H9 (cell line): ENCODE measurements around the gene GDPGP1. TPM values are rescaled to one million over a fixed set of nuclear protein-coding genes. Genes with fewer than 3 reads are reported as not detected.

Experiments
- DNase-seq: peaks from one replicate; pipeline ENCODE4 v3.0.0-alpha.2; 2017
- H2AFZ ChIP-seq: one replicate; pipeline ENCODE4 v1.6.1; 2013; ENCODE audit warnings: mild to moderate bottlenecking, low read length, control low read depth, moderate library complexity
- H2AK5ac ChIP-seq: 2 replicates; pipeline ENCODE4 v1.6.1; 2013; ENCODE audit warnings: low read length, control low read depth, mixed read lengths; ENCODE audit not compliant: insufficient read length
- H2BK120ac ChIP-seq: one replicate; pipeline ENCODE4 v1.6.1; 2013; ENCODE audit warnings: low read depth, mild to moderate bottlenecking, low read length, control low read depth, inconsistent platforms; ENCODE audit not compliant: poor library complexity, severe bottlenecking
- H2BK12ac ChIP-seq: 2 replicates; pipeline ENCODE4 v1.6.1; 2013; ENCODE audit warnings: low read length, control low read depth, mixed read lengths, low read depth; ENCODE audit not compliant: insufficient read length
- H2BK15ac ChIP-seq: 2 replicates; pipeline ENCODE4 v1.6.1; 2013; ENCODE audit warnings: low read depth, low read length, control low read depth
- H2BK20ac ChIP-seq: one replicate; pipeline ENCODE4 v1.6.1; 2013; ENCODE audit warnings: low read depth, mild to moderate bottlenecking, low read length, control low read depth, inconsistent platforms; ENCODE audit not compliant: poor library complexity, severe bottlenecking
- H2BK5ac ChIP-seq: 2 replicates; pipeline ENCODE4 v1.6.1; 2013; ENCODE audit warnings: low read length, control low read depth, mixed read lengths; ENCODE audit not compliant: insufficient read length
- H3K14ac ChIP-seq: 2 replicates; pipeline ENCODE4 v1.6.1; 2013; ENCODE audit warnings: low read length, control low read depth; ENCODE audit not compliant: insufficient read depth
- H3K18ac ChIP-seq: 2 replicates; pipeline ENCODE4 v1.6.1; 2013; ENCODE audit warnings: low read depth, mild to moderate bottlenecking, mixed read lengths, low read length, control low read depth; ENCODE audit not compliant: insufficient read length
- H3K23ac ChIP-seq: 2 replicates; pipeline ENCODE4 v1.6.1; 2013; ENCODE audit warnings: low read length, control low read depth, mixed read lengths, low read depth; ENCODE audit not compliant: insufficient read length
- H3K23me2 ChIP-seq: 2 replicates; pipeline ENCODE4 v1.6.1; 2013; ENCODE audit warnings: low read depth, mild to moderate bottlenecking, mixed read lengths, low read length, control low read depth; ENCODE audit not compliant: insufficient read length, poor library complexity, severe bottlenecking
- H3K27ac ChIP-seq: 2 replicates; pipeline ENCODE4 v1.5.1; 2013; ENCODE audit warnings: low read length, control low read depth, mixed read lengths, low read depth; ENCODE audit not compliant: insufficient read length
- H3K27me3 ChIP-seq: 2 replicates; pipeline ENCODE4 v1.6.1; 2013; ENCODE audit warnings: low read length, control low read depth, inconsistent platforms; ENCODE audit not compliant: insufficient read depth
- H3K4ac ChIP-seq: 2 replicates; pipeline ENCODE4 v1.6.1; 2013; ENCODE audit warnings: low read depth, mild to moderate bottlenecking, control low read depth, inconsistent platforms, low read length, moderate library complexity
- H3K4me1 ChIP-seq: 2 replicates; pipeline ENCODE4 v1.6.1; 2013; ENCODE audit warnings: low read length, control low read depth, inconsistent platforms; ENCODE audit not compliant: insufficient read depth
- H3K4me2 ChIP-seq: 2 replicates; pipeline ENCODE4 v1.6.1; 2013; ENCODE audit warnings: low read length, control low read depth, mixed read lengths; ENCODE audit not compliant: insufficient read length, insufficient read depth
- H3K56ac ChIP-seq: 2 replicates; pipeline ENCODE4 v1.6.1; 2013; ENCODE audit warnings: low read depth, mild to moderate bottlenecking, mixed read lengths, low read length, control low read depth; ENCODE audit not compliant: insufficient read length
- H3K79me1 ChIP-seq: 2 replicates; pipeline ENCODE4 v1.6.1; 2013; ENCODE audit warnings: low read depth, mild to moderate bottlenecking, moderate library complexity, low read length, control low read depth, inconsistent platforms; ENCODE audit not compliant: insufficient read depth, poor library complexity, severe bottlenecking
- H3K79me2 ChIP-seq: 2 replicates; pipeline ENCODE4 v1.6.1; 2013; ENCODE audit warnings: low read length, control low read depth, inconsistent platforms; ENCODE audit not compliant: insufficient read depth
- H3K9ac ChIP-seq: 2 replicates; pipeline ENCODE4 v1.6.1; 2013; ENCODE audit warnings: low read length, control low read depth, mixed read lengths; ENCODE audit not compliant: insufficient read length; ENCODE audit errors: extremely low read depth
- H3K9me3 ChIP-seq: one replicate; pipeline ENCODE4 v1.6.1; 2013; ENCODE audit warnings: low read depth, low read length, inconsistent platforms; ENCODE audit not compliant: control insufficient read depth
- H3T11ph ChIP-seq: one replicate; pipeline ENCODE4 v1.6.1; 2013; ENCODE audit warnings: mild to moderate bottlenecking, low read length, control low read depth, inconsistent platforms
- H4K20me1 ChIP-seq: one replicate; pipeline ENCODE4 v1.6.1; 2013; ENCODE audit not compliant: control insufficient read depth, insufficient read length, insufficient read depth
- H4K5ac ChIP-seq: 2 replicates; pipeline ENCODE4 v1.6.1; 2013; ENCODE audit warnings: low read depth, mild to moderate bottlenecking, mixed read lengths, low read length, control low read depth; ENCODE audit not compliant: insufficient read length
- H4K8ac ChIP-seq: replicated peaks from 2 replicates; pipeline ENCODE4 v1.6.1; 2013; ENCODE audit warnings: low read length, control low read depth, mixed read lengths, low read depth; ENCODE audit not compliant: insufficient read length
- H4K91ac ChIP-seq: 2 replicates; pipeline ENCODE4 v1.6.1; 2013; ENCODE audit warnings: low read depth, mild to moderate bottlenecking, moderate library complexity, mixed read lengths, low read length, control low read depth; ENCODE audit not compliant: insufficient read length
- H3K27ac Mint-ChIP-seq, 3 experiments: 2 replicates in 2 of 3; 3 replicates in 1 of 3; pipeline ENCODE4 v1.8.0; 2020 to 2021; ENCODE audit warnings: mixed read lengths in 3 of 3, mild to moderate bottlenecking in 1 of 3, moderate library complexity in 1 of 3
- H3K27me3 Mint-ChIP-seq: 2 replicates; pipeline ENCODE4 v1.8.0; 2021; ENCODE audit warnings: low read depth, mild to moderate bottlenecking, moderate library complexity, mixed read lengths
- H3K36me3 Mint-ChIP-seq, 3 experiments: 2 replicates in 2 of 3; 3 replicates in 1 of 3; pipeline ENCODE4 v1.8.0; 2020 to 2021; ENCODE audit warnings: low read depth in 3 of 3, mixed read lengths in 3 of 3; ENCODE audit not compliant: insufficient read depth in 1 of 3
- H3K4me1 Mint-ChIP-seq, 2 experiments: 2 replicates each; pipeline ENCODE4 v1.8.0; 2020; ENCODE audit warnings: mixed read lengths in 2 of 2
- H3K4me3 Mint-ChIP-seq, 2 experiments: 2 replicates in 1 of 2; 3 replicates in 1 of 2; pipeline ENCODE4 v1.8.0; 2020 to 2021; ENCODE audit warnings: mild to moderate bottlenecking in 2 of 2, mixed read lengths in 2 of 2, moderate library complexity in 1 of 2
- H3K9me3 Mint-ChIP-seq, 2 experiments: 2 replicates in 1 of 2; 3 replicates in 1 of 2; pipeline ENCODE4 v1.8.0; 2020; ENCODE audit warnings: mild to moderate bottlenecking in 2 of 2, mixed read lengths in 2 of 2, moderate library complexity in 1 of 2
- CTCF ChIP-seq: fragments of 200-600 bp; sonication (generic); conservative IDR thresholded peaks from 3 replicates; pipeline ENCODE4 v1.8.0; 2021; ENCODE audit warnings: antibody characterized with exemption, mild to moderate bottlenecking
- WGBS: extraction: QIAGEN DNeasy Blood & Tissue Kit; methylation state at CpG from one replicate; pipeline ENCODE4 v1.1.7; 2013; ENCODE audit warnings: missing lambda C conversion rate, low lambda C conversion rate, mixed read lengths; ENCODE audit not compliant: insufficient read length; ENCODE audit errors: extremely low coverage; 5-methylcytosine and 5-hydroxymethylcytosine counted together
- total RNA-seq: library from RNA; stranded (reverse); gene quantifications from 2 replicates; pipeline ENCODE4 v1.2.1, GENCODE V29; 2021

Gene GDPGP1
- total RNA-seq, 1 experiment from 2014 or later = 6.7 TPM

GRCh38 chr15:90200534-90201129, 33.4 kb upstream of the GDPGP1 start:
- no peak overlapping the region for H2AK5ac ChIP-seq
- peak overlapping the region; percentile 31 for H3K4me2 ChIP-seq
- H3K23ac ChIP-seq = no peak overlapping the region
- H3T11ph ChIP-seq = no peak overlapping the region
- H3K23me2 ChIP-seq = peaks cover 13% of the 10 kb centered on the region
- no peak overlapping the region for H4K5ac ChIP-seq
- H3K4me1 ChIP-seq = peaks cover 6% of the 10 kb centered on the region; the same call in 1 of the 2 replicates
- no peak overlapping the region for H4K8ac ChIP-seq
- H2BK12ac ChIP-seq = no peak overlapping the region
- TF ChIP-seq CTCF = no peak
- no peak for DNase-seq
- no peak overlapping the region for H3K27ac ChIP-seq
- H2AFZ ChIP-seq = no peak overlapping the region
- no peak overlapping the region for H3K14ac ChIP-seq
- H3K9me3 Mint-ChIP-seq = no peaks in the 10 kb centered on the region
- H4K91ac ChIP-seq = no peak overlapping the region
- no peaks in the 10 kb centered on the region for H3K9me3 ChIP-seq
- H3K56ac ChIP-seq = no peak overlapping the region
- H2BK20ac ChIP-seq = no peak overlapping the region
- H2BK5ac ChIP-seq = no peak overlapping the region
- H3K79me1 ChIP-seq = peaks cover 13% of the 10 kb centered on the region
- H3K27me3 Mint-ChIP-seq = peaks cover 4% of the 10 kb centered on the region
- no peaks in the 10 kb centered on the region for H4K20me1 ChIP-seq
- peak overlapping the region; percentile 41 for H3K18ac ChIP-seq
- H3K79me2 ChIP-seq = no peaks in the 10 kb centered on the region; the same call in 1 of the 2 replicates
- H3K4me3 Mint-ChIP-seq = peak overlapping the region; percentile 79 to 84
- no peak overlapping the region for H2BK120ac ChIP-seq
- peak overlapping the region; percentile 19 to 94 (median 45); a peak in 4 of 7 replicates for H3K27ac Mint-ChIP-seq
- H3K36me3 Mint-ChIP-seq = no peaks in the 10 kb centered on the region; a peak in 1 of 7 replicates
- H3K9ac ChIP-seq = peak overlapping the region; percentile 34
- H2BK15ac ChIP-seq = no peak overlapping the region
- H3K4ac ChIP-seq = no peak overlapping the region
- no CpG with 5 or more reads among the region's 24 CpGs for WGBS
- H3K4me1 Mint-ChIP-seq = peaks cover 17 to 21% of the 10 kb centered on the region in 2 experiments
- no peaks in the 10 kb centered on the region; the same call in 1 of the 2 replicates for H3K27me3 ChIP-seq
